ENCODE data around the gene SLC4A3. TPM values are rescaled to one million over a fixed set of nuclear protein-coding genes. Genes with fewer than 3 reads are reported as not detected.

The SLC4A3 gene
- total RNA-seq, 1 experiment from 2014 or later: 8.7 TPM

GRCh38 chr2:219593154-219593553, 34.3 kb upstream of the SLC4A3 start:
- peaks cover 27% of the 10 kb centered on the region for H3K4me1 Mint-ChIP-seq
- CTCF ChIA-PET: no interaction called here
- no peak for DNase-seq (ENCODE audit: low spot score)
- H3K9me3 Mint-ChIP-seq: peaks cover 3% of the 10 kb centered on the region; the same call in 1 of the 2 replicates
- POLR2A ChIA-PET: no interaction called here
- no peaks in the 10 kb centered on the region for H3K36me3 Mint-ChIP-seq
- no peak for ATAC-seq
- no peak overlapping the region for H3K27ac Mint-ChIP-seq
- TF ChIP-seq USF2 (CRISPR knock-in tag; IDR thresholded peaks at IDR 0.05) (no peak), USF1 (CRISPR knock-in tag; IDR thresholded peaks at IDR 0.05) (no peak)
- no peak overlapping the region for H3K4me3 Mint-ChIP-seq
- peaks cover 6% of the 10 kb centered on the region; the same call in 1 of the 2 replicates for H3K27me3 Mint-ChIP-seq (ENCODE audit: low read depth)

GRCh38 chr2:219595256-219595655, 32.2 kb upstream of the SLC4A3 start:
- Mint-ChIP-seq H3K4me1 (peaks cover 36% of the 10 kb centered on the region), H3K36me3 (no peaks in the 10 kb centered on the region), H3K4me3 (0 out of 2 replicates have a peak overlapping the region, but pooled peaks have one; percentile 10), H3K27me3 (ENCODE audit: low read depth) (peaks cover under 1% of the 10 kb centered on the region; the same call in 1 of the 2 replicates), H3K9me3 (no peaks in the 10 kb centered on the region), H3K27ac (peak overlapping the region; percentile 90)
- DNase-seq (ENCODE audit: low spot score) (no peak), ATAC-seq (no peak)
- no peak for TF ChIP-seq E2F1 (CRISPR knock-in tag; IDR thresholded peaks at IDR 0.05)
- ChIA-PET CTCF (interaction anchor here (0.6 to 5.6 kb wide), 11 partner anchors 18 to 254 kb away, joined by 3 to 53 read pairs (median 4); partner anchors contain the start of genes INHA and OBSL1), POLR2A (interaction anchor here (0.7 to 3.6 kb wide), 3 partner anchors 24 to 1790 kb away, joined by 4 to 24 read pairs (median 8); partner anchors contain the start of genes INHA and OBSL1)

- DNase-seq (ENCODE audit: low spot score) (no peak), ATAC-seq (no peak)
- Mint-ChIP-seq H3K9me3 (no peaks in the 10 kb centered on the region), H3K27me3 (ENCODE audit: low read depth) (no peaks in the 10 kb centered on the region), H3K4me3 (peak overlapping the region; percentile 97), H3K27ac (peak overlapping the region; percentile 99), H3K36me3 (peaks cover 2% of the 10 kb centered on the region; the same call in 1 of the 2 replicates), H3K4me1 (peaks cover 36% of the 10 kb centered on the region)
- TF ChIP-seq NR2C2 (CRISPR knock-in tag; IDR thresholded peaks at IDR 0.05) (no peak), ATF1 (CRISPR knock-in tag; IDR thresholded peaks at IDR 0.05) (no peak), ETV6 (CRISPR knock-in tag; IDR thresholded peaks at IDR 0.05) (no peak), ZBTB43 (CRISPR knock-in tag; IDR thresholded peaks at IDR 0.05) (no peak), EMX1 (CRISPR knock-in tag; IDR thresholded peaks at IDR 0.05) (no peak), SOX15 (CRISPR knock-in tag; IDR thresholded peaks at IDR 0.05) (no peak), MYBL2 (CRISPR knock-in tag; IDR thresholded peaks at IDR 0.05) (no peak), RELA (CRISPR knock-in tag; IDR thresholded peaks at IDR 0.05; ENCODE audit: borderline replicate concordance) (no peak), ZSCAN18 (CRISPR knock-in tag; IDR thresholded peaks at IDR 0.05) (no peak)
- CTCF ChIA-PET: interaction anchor here (1.1 to 5.6 kb wide), 15 partner anchors 13 to 493 kb away, joined by 3 to 53 read pairs (median 4); partner anchors contain the start of genes CHPF, GMPPA, INHA and OBSL1
- POLR2A ChIA-PET: interaction anchor here (0.8 to 3.6 kb wide), 7 partner anchors 20 to 53 kb away, joined by 3 to 24 read pairs (median 14); partner anchors contain the start of genes CHPF, INHA, OBSL1 and TMEM198
These were observed 30.4 kb upstream of the SLC4A3 start for GRCh38 chr2:219596954-219597551.
